ENCODE data around the gene MYRFL.
"Not testable (repeated sequence)": the region's sequence is repeated elsewhere in the genome, so short reads cannot be mapped to it uniquely, and the experiment has no call there.

MYRFL gene

DNA sequence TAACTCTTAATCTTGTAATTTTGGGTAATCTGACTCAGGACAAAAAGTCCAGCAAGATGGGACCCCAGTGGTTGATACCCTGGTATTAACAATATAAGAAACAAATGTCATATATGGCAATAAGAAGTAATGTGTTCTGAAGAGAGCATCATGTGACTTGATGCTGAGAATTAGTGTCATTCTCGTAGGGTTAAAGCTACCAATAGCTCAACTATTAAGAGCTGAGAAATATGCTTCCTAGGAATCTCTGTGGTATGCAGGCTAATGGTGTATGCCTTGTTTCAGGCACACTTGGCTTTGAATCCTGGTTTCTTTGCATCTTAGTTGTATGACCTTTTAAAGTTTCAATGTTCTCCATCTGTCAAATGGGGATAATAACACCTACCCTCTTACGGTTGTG, 9.1 kb downstream of the MYRFL start:
- TF ChIP-seq ZNF274 (IDR thresholded peaks at IDR 0.05; ENCODE audit: low read depth, low read length), result no peak
- no peak overlapping the region for H3K4me3 ChIP-seq (ENCODE audit: low read length)

- TF ChIP-seq ZNF274 (IDR thresholded peaks at IDR 0.05; ENCODE audit: low read depth, low read length), result no peak
- no peak overlapping the region for H3K4me3 ChIP-seq (ENCODE audit: low read length)
Observed at GRCh38 chr12:69834576-69834975, 9.5 kb downstream of the MYRFL start.

GRCh38 chr12:69835081-69835480, 10.1 kb downstream of the MYRFL start:
- H3K4me3 ChIP-seq (ENCODE audit: low read length), result no peak overlapping the region
- TF ChIP-seq ZNF274 (IDR thresholded peaks at IDR 0.05; ENCODE audit: low read depth, low read length), result no peak

DNA sequence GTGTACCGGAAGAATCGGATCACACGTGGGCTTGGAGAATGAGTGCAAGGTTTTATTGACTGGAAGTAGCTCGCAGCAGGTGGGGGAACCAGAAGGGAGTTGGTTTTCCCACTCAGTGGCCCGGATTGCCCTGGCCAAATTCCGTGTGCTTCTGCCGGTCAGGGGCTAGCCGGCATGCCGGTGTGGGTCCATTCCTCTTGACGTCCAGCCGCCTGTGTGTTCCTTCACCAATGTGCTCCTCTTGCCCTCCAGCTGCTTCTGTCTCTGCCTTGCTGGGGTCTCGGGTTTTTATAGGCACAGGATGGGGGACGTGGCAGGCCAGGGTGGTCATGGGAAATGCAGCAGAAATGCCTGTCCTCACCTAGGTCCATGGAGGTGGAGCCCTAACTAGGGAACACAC, 11.0 kb downstream of the MYRFL start:
- TF ChIP-seq ZNF274 (IDR thresholded peaks at IDR 0.05; ENCODE audit: low read depth, low read length), result no peak
- H3K4me3 ChIP-seq (ENCODE audit: low read length), result no peak overlapping the region

DNA sequence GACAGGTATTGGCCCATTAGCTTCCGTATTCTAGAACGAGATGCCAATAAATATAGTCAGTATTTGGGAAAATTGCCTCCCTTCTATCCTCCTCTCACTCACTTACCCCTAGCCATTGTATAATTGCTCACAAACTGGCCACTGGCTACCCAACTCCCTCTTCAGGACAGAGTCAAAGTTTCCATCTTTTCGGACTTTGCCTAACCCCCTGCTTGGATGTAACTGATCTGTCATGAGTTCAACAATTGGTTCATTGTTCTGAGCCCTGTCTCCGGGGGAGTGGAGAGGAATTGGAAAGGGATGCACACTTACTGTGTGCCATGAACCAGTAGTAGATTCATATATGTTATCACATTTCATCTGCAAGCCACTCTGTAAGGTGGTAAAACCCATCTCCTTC, 12.2 kb downstream of the MYRFL start:
- H3K4me3 ChIP-seq (ENCODE audit: low read length), result no peak overlapping the region
- TF ChIP-seq ZNF274 (IDR thresholded peaks at IDR 0.05; ENCODE audit: low read depth, low read length), result no peak

- H3K4me3 ChIP-seq (ENCODE audit: low read length), result no peak overlapping the region
Observed at GRCh38 chr12:69837657-69838415, 12.8 kb downstream of the MYRFL start.

DNA sequence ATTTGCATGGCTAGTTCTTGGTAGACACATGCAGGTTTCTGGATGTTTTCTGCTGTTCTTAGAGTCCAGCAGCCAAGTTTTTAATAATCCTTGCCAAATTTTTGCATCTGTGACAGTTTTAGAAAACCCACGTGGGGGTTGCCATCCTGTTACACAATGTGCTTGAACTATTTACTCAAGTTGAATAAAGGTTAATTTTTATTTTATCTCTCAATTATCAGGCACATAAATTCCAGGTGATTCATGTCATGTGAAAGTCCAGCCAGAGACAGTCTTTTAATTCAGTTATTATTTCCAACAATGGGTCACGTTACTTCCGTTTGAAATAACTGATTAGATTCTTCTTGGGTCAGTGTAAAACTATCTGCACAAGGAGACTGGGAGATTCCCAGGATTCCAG, 15.7 kb downstream of the MYRFL start:
- no peak for TF ChIP-seq ZNF274 (IDR thresholded peaks at IDR 0.05; ENCODE audit: low read depth, low read length)
- no peak overlapping the region for H3K4me3 ChIP-seq (ENCODE audit: low read length)

More at GRCh38 chr12:69837657-69838415, 12.8 kb downstream of the MYRFL start:
- no peak for TF ChIP-seq ZNF274 (IDR thresholded peaks at IDR 0.05; ENCODE audit: low read depth, low read length)

DNA sequence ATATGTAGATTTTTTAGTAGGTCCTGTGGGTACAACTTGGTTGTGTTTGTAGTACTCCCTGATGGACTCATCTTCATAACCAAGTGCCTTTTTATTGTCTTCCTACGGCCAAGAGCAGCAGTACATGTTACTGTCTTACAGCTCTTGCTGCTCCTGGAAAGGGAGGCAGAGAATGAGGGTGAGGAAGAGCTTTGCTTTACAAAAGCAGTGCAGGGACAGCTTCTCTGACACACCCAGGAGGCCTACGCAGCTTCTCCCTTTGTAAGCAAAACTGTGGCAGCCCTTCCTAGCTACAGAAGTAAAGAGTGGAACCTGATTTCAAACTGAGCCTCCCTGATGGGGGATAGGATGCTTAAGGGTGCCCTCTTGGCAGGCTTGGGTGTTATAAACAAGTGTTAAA, 18.6 kb downstream of the MYRFL start:
- no peak for TF ChIP-seq ZNF274 (IDR thresholded peaks at IDR 0.05; ENCODE audit: low read depth, low read length)
- no peak overlapping the region for H3K4me3 ChIP-seq (ENCODE audit: low read length)

DNA sequence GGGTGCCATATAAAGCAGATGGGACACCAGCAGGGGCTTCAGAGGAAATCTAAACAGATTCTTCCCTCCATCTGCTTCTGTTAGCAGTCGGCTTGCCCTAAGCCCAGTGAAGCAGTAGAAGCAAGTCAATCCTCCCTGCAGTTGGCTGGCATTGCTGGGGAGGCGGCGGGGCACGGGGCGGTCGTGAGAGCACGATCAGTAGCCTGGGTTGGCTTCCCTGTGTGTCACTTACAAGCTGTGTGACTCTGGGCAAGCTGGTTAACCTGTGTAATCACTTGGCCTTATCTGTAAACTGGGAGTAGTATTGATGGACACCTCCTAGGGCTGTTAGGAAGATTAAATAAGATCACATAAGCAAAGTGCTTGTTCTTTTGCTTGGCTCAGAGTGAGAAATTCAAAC, 19.4 kb downstream of the MYRFL start:
- no peak for TF ChIP-seq ZNF274 (IDR thresholded peaks at IDR 0.05; ENCODE audit: low read depth, low read length)
- H3K4me3 ChIP-seq (ENCODE audit: low read length), result no peak overlapping the region

DNA sequence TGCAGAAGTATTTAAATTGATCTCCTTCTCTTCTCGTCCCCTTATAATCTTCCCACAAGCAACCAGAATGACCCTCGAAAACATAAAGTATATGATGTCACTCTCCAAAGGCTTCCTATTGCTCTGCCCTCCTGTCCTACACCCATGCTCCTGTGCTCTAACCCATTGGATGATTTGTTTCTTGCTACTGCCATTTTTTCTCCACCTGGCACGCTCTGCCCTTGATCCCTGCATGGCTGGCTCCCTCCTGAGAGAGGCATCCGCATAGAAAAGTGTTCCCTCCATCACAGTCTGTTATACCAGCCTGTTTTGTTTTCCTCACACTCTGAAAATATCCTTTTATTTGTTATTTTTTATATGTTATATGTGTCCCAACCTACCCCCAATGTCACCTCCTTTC, 19.8 kb downstream of the MYRFL start:
- H3K4me3 ChIP-seq (ENCODE audit: low read length), result no peak overlapping the region
- no peak for TF ChIP-seq ZNF274 (IDR thresholded peaks at IDR 0.05; ENCODE audit: low read depth, low read length)

- no peak for TF ChIP-seq ZNF274 (IDR thresholded peaks at IDR 0.05; ENCODE audit: low read depth, low read length)
- no peak overlapping the region for H3K4me3 ChIP-seq (ENCODE audit: low read length)
Observed at GRCh38 chr12:69846976-69847375, 21.9 kb downstream of the MYRFL start.

- H3K4me3 ChIP-seq (ENCODE audit: low read length), result no peak overlapping the region
- TF ChIP-seq ZNF274 (IDR thresholded peaks at IDR 0.05; ENCODE audit: low read depth, low read length), result no peak
Observed at GRCh38 chr12:69851976-69852375, 26.9 kb downstream of the MYRFL start.

DNA sequence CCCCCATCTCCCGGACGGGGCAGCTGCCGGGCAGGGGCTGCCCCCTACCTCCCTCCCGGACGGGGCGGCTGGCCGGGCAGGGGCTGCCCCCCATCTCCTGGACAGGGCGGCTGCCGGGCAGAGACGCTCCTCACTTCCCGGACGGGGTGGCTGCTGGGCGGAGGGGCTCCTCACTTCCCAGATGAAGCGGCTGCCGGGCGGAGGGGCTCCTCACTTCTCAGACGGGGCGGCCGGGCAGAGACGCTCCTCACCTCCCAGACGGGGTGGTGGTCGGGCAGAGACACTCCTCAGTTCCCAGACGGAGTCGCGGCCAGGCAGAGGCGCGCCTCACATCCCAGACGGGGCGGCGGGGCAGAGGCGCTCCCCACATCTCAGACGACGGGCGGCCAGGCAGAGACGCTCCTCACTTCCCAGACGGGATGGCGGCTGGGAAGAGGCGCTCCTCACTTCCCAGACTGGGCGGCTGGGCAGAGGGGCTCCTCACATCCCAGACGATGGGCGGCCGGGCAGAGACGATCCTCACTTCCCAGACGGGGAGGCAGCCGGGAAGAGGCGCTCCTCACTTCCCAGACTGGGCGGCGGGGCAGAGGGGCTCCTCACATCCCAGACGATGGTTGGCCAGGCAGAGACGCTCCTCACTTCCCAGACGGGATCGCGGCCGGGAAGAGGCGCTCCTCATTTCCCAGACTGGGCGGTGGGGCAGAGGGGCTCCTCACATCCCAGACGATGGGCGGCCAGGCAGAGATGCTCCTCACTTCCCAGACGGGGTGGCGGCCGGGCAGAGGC, 28.3 kb downstream of the MYRFL start:
- H3K4me3 ChIP-seq (ENCODE audit: low read length), result not testable (repeated sequence)

DNA sequence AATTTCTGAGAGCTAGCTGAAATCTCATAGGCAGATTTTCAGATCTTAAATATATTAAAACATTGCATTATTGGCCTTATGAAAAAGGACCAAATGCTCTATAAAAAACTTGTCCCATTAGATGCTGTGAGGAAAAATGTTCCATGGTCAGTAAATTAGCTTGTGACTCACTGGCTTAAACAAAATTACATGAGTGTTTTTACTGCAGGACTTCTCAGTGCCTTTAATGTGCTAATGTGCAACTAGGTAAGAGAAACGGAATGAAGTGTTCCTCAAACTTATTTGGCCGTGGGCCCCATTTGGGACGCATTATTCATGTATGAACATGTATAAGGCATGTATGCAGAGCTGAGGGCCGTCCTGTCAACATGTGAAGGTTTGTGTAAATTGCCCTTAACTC, 41.7 kb downstream of the MYRFL start:
- no peak for TF ChIP-seq ZNF274 (IDR thresholded peaks at IDR 0.05; ENCODE audit: low read depth, low read length)

DNA sequence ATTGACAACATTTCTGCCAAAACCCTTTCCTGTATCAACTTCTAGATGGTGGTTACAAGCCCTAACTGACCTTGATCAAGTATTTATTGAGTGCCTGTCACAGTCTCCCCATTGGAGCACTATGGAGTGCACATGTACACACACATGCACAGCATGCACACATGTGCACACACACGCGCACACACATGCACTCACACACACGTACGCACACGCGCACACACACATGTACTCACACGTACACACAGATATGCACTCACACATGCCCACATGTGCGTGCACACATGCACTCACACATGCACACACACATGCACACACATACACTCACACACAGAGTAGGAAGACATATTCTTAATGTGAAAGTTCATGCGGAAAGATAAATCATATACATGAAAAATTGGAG, 43.7 kb downstream of the MYRFL start:
- H3K4me3 ChIP-seq (ENCODE audit: low read length), result no peak overlapping the region
- TF ChIP-seq ZNF274 (IDR thresholded peaks at IDR 0.05; ENCODE audit: low read depth, low read length), result no peak

More for the DNA sequence above, 41.7 kb downstream of the MYRFL start:
- no peak overlapping the region for H3K4me3 ChIP-seq (ENCODE audit: low read length)
